Measurements from ENCODE around the gene SIPA1L2.

Gene SIPA1L2

DNA sequence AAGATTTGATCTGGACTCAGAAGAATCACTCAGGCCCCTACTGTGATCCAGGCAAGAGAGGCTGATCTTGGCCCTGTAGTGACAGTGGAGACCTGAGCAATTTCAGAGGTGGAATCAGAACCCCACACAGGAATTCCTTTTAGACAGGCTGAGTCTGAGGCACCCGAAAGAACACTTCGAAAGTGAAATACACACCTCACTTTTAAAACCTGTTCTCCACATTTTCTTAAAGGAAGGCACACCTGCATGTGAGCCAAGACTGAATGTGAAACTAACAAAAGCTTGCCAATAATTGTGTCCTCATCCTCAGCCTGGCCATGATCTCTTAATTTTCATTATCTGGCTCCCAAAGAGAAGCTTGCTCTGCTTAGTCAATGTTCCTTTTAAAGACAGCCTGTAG, 32.2 kb downstream of the SIPA1L2 start:
- no peaks in the 10 kb centered on the region for H3K9me3 ChIP-seq (ENCODE audit: control insufficient read depth, insufficient read depth, low read depth, low read length)
- TF ChIP-seq IKZF3 (tag by site-specific recombination; IDR thresholded peaks at IDR 0.05) (no peak), SP2 (tag by site-specific recombination; IDR thresholded peaks at IDR 0.05) (no peak), ZSCAN16 (tag by site-specific recombination; IDR thresholded peaks at IDR 0.05) (no peak), MZF1 (tag by site-specific recombination; IDR thresholded peaks at IDR 0.05; ENCODE audit: borderline replicate concordance) (no peak), ZBTB21 (tag by site-specific recombination; IDR thresholded peaks at IDR 0.05) (no peak)
- TF ChIP-seq, protein P1, sequence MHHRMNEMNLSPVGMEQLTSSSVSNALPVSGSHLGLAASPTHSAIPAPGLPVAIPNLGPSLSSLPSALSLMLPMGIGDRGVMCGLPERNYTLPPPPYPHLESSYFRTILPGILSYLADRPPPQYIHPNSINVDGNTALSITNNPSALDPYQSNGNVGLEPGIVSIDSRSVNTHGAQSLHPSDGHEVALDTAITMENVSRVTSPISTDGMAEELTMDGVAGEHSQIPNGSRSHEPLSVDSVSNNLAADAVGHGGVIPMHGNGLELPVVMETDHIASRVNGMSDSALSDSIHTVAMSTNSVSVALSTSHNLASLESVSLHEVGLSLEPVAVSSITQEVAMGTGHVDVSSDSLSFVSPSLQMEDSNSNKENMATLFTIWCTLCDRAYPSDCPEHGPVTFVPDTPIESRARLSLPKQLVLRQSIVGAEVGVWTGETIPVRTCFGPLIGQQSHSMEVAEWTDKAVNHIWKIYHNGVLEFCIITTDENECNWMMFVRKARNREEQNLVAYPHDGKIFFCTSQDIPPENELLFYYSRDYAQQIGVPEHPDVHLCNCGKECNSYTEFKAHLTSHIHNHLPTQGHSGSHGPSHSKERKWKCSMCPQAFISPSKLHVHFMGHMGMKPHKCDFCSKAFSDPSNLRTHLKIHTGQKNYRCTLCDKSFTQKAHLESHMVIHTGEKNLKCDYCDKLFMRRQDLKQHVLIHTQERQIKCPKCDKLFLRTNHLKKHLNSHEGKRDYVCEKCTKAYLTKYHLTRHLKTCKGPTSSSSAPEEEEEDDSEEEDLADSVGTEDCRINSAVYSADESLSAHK (tag by site-specific recombination; IDR thresholded peaks at IDR 0.05), result no peak
- TF ChIP-seq, protein P2, sequence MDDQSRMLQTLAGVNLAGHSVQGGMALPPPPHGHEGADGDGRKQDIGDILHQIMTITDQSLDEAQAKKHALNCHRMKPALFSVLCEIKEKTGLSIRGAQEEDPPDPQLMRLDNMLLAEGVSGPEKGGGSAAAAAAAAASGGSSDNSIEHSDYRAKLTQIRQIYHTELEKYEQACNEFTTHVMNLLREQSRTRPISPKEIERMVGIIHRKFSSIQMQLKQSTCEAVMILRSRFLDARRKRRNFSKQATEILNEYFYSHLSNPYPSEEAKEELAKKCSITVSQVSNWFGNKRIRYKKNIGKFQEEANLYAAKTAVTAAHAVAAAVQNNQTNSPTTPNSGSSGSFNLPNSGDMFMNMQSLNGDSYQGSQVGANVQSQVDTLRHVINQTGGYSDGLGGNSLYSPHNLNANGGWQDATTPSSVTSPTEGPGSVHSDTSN (CRISPR knock-in tag; IDR thresholded peaks at IDR 0.05), result no peak
- TF ChIP-seq, protein P3, sequence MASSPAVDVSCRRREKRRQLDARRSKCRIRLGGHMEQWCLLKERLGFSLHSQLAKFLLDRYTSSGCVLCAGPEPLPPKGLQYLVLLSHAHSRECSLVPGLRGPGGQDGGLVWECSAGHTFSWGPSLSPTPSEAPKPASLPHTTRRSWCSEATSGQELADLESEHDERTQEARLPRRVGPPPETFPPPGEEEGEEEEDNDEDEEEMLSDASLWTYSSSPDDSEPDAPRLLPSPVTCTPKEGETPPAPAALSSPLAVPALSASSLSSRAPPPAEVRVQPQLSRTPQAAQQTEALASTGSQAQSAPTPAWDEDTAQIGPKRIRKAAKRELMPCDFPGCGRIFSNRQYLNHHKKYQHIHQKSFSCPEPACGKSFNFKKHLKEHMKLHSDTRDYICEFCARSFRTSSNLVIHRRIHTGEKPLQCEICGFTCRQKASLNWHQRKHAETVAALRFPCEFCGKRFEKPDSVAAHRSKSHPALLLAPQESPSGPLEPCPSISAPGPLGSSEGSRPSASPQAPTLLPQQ (tag by site-specific recombination; IDR thresholded peaks at IDR 0.05), result no peak
- TF ChIP-seq, protein P4, sequence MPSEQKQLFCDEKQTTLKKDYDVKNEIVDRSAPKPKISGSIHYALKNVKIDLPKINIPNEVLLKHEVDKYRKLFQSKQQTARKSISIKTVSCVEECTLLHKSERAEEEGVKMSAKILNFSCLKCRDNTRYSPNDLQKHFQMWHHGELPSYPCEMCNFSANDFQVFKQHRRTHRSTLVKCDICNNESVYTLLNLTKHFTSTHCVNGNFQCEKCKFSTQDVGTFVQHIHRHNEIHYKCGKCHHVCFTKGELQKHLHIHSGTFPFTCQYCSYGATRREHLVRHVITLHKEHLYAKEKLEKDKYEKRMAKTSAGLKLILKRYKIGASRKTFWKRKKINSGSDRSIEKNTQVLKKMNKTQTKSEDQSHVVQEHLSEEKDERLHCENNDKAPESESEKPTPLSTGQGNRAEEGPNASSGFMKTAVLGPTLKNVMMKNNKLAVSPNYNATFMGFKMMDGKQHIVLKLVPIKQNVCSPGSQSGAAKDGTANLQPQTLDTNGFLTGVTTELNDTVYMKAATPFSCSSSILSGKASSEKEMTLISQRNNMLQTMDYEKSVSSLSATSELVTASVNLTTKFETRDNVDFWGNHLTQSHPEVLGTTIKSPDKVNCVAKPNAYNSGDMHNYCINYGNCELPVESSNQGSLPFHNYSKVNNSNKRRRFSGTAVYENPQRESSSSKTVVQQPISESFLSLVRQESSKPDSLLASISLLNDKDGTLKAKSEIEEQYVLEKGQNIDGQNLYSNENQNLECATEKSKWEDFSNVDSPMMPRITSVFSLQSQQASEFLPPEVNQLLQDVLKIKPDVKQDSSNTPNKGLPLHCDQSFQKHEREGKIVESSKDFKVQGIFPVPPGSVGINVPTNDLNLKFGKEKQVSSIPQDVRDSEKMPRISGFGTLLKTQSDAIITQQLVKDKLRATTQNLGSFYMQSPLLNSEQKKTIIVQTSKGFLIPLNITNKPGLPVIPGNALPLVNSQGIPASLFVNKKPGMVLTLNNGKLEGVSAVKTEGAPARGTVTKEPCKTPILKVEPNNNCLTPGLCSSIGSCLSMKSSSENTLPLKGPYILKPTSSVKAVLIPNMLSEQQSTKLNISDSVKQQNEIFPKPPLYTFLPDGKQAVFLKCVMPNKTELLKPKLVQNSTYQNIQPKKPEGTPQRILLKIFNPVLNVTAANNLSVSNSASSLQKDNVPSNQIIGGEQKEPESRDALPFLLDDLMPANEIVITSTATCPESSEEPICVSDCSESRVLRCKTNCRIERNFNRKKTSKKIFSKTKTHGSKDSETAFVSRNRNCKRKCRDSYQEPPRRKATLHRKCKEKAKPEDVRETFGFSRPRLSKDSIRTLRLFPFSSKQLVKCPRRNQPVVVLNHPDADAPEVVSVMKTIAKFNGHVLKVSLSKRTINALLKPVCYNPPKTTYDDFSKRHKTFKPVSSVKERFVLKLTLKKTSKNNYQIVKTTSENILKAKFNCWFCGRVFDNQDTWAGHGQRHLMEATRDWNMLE (tag by site-specific recombination; conservative IDR thresholded peaks at IDR 0.05; ENCODE audit: low read depth), result no peak
- H3K4me3 ChIP-seq (ENCODE audit: low read depth, low read length), result no peak overlapping the region
- no peaks in the 10 kb centered on the region for H3K36me3 ChIP-seq (ENCODE audit: control insufficient read depth in 2 of 2, insufficient read depth in 1 of 2, low read length in 2 of 2)
- POLR2A ChIA-PET, result no interaction called here
- peaks cover 42% of the 10 kb centered on the region for H3K4me1 ChIP-seq (ENCODE audit: control insufficient read depth, insufficient read depth, low read length)
- no peak overlapping the region for H3K27ac ChIP-seq (ENCODE audit: extremely low read depth, low read depth, low read length)
- CTCF ChIA-PET, result interaction anchor here (0.7 to 3.2 kb wide), 3 partner anchors 29 to 104 kb away, joined by 3 to 24 read pairs (median 3); no protein-coding TSS in a partner anchor

DNA sequence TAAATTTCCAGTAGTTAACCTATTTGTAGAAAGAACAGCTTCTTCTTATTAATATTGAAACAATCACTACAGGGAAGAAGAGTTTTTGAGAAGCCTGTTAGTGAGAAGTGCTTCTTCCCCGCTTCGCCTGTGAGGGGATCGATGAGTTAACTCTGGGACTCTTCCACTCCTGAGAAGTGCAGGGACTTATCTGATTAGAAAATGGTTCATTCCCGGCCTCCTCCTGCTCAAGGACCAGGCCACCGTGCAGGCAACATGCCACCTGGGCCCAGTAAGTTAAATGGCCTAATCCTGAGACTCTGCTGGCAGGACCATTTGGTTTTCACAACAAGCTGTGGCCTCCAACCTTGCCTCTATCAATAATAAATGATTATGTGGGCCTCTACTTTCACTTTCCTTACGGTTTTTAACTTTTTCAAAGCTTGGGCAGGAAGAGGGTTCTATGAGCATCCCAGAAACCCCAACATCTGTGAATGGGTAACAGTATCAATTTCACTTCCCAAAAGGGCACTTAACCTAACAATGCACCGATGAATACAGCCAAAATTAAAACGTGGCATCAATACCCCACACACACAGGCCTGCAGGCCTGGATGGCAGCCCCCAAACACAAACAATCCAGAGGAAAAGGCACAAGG, 33.1 kb downstream of the SIPA1L2 start:
- no peaks in the 10 kb centered on the region for H3K9me3 ChIP-seq (ENCODE audit: control insufficient read depth, insufficient read depth, low read depth, low read length)
- peaks cover 42% of the 10 kb centered on the region for H3K4me1 ChIP-seq (ENCODE audit: control insufficient read depth, insufficient read depth, low read length)
- no peaks in the 10 kb centered on the region for H3K36me3 ChIP-seq (ENCODE audit: control insufficient read depth in 2 of 2, insufficient read depth in 1 of 2, low read length in 2 of 2)
- no peak overlapping the region for H3K27ac ChIP-seq (ENCODE audit: extremely low read depth, low read depth, low read length)
- POLR2A ChIA-PET, result no interaction called here
- no peak overlapping the region for H3K4me3 ChIP-seq (ENCODE audit: low read depth, low read length)
- CTCF ChIA-PET, result interaction anchor here (0.6 to 1.2 kb wide), 3 partner anchors 18 to 356 kb away, joined by 3 read pairs; no protein-coding TSS in a partner anchor
- TF ChIP-seq ZNF670 (tag by site-specific recombination; IDR thresholded peaks at IDR 0.05; ENCODE audit: low read depth) (no peak), ZNF133 (tag by site-specific recombination; IDR thresholded peaks at IDR 0.05) (no peak), ZNF596 (tag by site-specific recombination; IDR thresholded peaks at IDR 0.05) (no peak)
- TF ChIP-seq, protein P5, sequence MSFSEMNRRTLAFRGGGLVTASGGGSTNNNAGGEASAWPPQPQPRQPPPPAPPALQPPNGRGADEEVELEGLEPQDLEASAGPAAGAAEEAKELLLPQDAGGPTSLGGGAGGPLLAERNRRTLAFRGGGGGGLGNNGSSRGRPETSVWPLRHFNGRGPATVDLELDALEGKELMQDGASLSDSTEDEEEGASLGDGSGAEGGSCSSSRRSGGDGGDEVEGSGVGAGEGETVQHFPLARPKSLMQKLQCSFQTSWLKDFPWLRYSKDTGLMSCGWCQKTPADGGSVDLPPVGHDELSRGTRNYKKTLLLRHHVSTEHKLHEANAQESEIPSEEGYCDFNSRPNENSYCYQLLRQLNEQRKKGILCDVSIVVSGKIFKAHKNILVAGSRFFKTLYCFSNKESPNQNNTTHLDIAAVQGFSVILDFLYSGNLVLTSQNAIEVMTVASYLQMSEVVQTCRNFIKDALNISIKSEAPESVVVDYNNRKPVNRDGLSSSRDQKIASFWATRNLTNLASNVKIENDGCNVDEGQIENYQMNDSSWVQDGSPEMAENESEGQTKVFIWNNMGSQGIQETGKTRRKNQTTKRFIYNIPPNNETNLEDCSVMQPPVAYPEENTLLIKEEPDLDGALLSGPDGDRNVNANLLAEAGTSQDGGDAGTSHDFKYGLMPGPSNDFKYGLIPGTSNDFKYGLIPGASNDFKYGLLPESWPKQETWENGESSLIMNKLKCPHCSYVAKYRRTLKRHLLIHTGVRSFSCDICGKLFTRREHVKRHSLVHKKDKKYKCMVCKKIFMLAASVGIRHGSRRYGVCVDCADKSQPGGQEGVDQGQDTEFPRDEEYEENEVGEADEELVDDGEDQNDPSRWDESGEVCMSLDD (tag by site-specific recombination; IDR thresholded peaks at IDR 0.05), result no peak
- TF ChIP-seq, protein P6, sequence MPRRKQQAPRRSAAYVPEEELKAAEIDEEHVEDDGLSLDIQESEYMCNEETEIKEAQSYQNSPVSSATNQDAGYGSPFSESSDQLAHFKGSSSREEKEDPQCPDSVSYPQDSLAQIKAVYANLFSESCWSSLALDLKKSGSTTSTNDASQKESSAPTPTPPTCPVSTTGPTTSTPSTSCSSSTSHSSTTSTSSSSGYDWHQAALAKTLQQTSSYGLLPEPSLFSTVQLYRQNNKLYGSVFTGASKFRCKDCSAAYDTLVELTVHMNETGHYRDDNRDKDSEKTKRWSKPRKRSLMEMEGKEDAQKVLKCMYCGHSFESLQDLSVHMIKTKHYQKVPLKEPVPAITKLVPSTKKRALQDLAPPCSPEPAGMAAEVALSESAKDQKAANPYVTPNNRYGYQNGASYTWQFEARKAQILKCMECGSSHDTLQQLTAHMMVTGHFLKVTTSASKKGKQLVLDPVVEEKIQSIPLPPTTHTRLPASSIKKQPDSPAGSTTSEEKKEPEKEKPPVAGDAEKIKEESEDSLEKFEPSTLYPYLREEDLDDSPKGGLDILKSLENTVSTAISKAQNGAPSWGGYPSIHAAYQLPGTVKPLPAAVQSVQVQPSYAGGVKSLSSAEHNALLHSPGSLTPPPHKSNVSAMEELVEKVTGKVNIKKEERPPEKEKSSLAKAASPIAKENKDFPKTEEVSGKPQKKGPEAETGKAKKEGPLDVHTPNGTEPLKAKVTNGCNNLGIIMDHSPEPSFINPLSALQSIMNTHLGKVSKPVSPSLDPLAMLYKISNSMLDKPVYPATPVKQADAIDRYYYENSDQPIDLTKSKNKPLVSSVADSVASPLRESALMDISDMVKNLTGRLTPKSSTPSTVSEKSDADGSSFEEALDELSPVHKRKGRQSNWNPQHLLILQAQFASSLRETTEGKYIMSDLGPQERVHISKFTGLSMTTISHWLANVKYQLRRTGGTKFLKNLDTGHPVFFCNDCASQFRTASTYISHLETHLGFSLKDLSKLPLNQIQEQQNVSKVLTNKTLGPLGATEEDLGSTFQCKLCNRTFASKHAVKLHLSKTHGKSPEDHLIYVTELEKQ (tag by site-specific recombination; IDR thresholded peaks at IDR 0.05; ENCODE audit: borderline replicate concordance), result no peak
- TF ChIP-seq, protein P7, sequence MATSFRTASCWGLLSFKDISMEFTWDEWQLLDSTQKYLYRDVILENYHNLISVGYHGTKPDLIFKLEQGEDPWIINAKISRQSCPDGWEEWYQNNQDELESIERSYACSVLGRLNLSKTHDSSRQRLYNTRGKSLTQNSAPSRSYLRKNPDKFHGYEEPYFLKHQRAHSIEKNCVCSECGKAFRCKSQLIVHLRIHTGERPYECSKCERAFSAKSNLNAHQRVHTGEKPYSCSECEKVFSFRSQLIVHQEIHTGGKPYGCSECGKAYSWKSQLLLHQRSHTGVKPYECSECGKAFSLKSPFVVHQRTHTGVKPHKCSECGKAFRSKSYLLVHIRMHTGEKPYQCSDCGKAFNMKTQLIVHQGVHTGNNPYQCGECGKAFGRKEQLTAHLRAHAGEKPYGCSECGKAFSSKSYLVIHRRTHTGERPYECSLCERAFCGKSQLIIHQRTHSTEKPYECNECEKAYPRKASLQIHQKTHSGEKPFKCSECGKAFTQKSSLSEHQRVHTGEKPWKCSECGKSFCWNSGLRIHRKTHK (tag by site-specific recombination; IDR thresholded peaks at IDR 0.05), result no peak

Measured in HEK293 (cell line).